ENCODE results near the gene EVC2. TPM values are rescaled to one million over a fixed set of nuclear protein-coding genes. Genes with fewer than 3 reads are reported as not detected.

Gene EVC2, protein sequence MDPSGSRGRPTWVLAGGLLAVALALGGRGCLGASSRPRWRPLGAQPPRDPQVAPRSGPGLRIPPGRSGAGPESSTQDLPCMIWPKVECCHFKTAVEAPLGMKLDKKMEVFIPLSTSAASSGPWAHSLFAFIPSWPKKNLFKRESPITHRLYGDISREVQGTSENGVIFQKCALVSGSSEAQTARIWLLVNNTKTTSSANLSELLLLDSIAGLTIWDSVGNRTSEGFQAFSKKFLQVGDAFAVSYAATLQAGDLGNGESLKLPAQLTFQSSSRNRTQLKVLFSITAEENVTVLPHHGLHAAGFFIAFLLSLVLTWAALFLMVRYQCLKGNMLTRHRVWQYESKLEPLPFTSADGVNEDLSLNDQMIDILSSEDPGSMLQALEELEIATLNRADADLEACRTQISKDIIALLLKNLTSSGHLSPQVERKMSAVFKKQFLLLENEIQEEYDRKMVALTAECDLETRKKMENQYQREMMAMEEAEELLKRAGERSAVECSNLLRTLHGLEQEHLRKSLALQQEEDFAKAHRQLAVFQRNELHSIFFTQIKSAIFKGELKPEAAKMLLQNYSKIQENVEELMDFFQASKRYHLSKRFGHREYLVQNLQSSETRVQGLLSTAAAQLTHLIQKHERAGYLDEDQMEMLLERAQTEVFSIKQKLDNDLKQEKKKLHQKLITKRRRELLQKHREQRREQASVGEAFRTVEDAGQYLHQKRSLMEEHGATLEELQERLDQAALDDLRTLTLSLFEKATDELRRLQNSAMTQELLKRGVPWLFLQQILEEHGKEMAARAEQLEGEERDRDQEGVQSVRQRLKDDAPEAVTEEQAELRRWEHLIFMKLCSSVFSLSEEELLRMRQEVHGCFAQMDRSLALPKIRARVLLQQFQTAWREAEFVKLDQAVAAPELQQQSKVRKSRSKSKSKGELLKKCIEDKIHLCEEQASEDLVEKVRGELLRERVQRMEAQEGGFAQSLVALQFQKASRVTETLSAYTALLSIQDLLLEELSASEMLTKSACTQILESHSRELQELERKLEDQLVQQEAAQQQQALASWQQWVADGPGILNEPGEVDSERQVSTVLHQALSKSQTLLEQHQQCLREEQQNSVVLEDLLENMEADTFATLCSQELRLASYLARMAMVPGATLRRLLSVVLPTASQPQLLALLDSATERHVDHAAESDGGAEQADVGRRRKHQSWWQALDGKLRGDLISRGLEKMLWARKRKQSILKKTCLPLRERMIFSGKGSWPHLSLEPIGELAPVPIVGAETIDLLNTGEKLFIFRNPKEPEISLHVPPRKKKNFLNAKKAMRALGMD
- 1.8 TPM for total RNA-seq

DNA sequence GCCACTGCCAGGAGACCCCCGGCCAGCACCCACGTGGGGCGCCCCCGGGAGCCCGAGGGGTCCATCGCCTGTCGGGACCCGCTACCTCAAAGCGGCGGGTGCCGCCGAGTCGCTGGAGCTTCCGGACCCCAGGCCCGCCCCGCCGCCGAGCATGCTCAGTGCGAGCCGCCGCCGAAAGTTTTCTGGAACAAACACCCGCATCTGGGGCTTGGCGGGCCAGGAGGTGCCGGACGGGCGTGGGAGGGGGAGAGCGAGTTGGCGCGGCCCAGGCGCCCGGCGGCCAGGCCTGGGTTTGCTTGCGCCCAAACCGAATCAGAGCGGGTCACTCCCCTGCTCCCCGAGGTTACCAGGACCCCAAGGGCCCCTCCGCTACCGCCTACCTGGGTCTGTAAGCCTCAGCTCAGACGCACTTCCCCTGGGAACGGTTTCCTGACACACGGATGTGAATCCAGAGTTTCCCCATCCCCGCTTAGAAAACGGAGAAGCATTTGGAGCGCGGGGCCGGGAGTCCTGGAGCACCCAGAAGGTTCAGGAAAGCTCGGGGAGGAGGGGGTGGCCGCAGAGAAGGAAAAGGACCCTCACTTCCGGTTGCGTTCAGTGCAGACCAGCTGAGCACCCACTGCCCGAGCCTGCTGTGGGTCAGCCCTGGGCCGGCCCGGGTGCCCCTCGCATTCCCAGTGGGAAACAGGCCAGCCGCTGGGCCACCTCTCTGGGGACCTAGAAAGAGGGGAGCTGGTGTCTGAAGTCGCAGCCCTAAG lies at the start of gene EVC2:
EVC2 (minus strand) TSS at position 111 of the 758 bp plus-strand sequence; CDS start at position 65, 46 bp downstream.
- ATAC-seq, result peak; percentile 30

DNA sequence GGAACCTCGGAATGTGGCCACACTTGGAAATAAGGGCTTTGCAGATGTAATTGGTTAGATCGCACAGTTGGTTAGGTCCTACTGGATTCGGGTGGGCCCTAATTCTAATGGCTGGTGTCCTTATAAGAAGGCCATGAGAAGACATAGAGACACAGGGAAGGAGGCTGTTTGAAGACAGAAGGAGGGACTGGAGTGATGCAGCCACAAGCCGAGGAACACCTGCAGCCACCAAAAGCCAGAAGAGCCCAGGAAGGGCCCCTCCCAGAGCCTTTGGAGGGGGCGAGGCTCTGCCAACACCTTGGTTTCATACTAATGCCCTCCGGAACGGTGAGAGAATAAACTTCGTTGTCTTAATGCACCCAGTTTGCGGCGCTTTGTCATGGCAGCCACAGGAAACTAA lies 49.6 kb upstream of the EVC2 start:
- ATAC-seq, result no peak

DNA sequence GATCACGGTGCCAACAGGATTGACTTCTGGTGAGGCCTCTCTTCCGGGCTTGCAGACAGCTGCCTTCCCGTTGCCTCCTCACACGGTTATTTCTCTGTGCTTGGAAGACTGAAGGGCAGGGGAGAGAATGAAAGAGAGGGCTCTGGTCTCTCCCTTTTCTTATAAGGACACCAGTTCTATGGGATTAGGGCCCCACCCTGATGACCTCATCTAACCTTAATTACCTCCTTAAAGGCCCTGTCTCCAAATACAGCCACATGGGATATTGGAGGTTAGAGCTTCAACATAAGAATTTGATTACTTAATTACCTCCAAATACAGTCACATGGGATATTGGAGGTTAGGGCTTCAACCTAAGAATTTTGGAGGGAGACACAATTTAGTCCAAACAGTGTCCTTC lies 49.2 kb upstream of the EVC2 start:
- no peak for ATAC-seq

DNA sequence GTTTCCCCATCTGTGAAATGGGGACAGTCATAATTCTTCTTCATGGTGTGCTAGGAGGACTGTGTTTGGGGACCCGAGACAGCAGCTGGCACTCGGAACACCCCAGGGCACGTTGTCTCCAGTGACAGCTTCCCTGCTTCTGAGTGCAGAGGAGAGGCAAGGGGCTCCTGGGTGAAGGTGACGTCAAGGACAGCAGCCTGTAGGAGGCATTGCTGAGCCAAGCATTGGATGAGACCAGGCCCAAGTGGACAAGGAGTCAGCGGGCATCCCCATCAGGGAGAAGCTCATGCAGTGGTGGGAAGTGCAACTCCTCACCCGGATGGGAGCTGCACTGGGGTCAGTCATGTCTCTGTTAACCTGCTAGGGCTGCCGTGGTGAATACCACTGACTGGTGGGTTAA lies 48.7 kb upstream of the EVC2 start:
- ATAC-seq, result no peak

DNA sequence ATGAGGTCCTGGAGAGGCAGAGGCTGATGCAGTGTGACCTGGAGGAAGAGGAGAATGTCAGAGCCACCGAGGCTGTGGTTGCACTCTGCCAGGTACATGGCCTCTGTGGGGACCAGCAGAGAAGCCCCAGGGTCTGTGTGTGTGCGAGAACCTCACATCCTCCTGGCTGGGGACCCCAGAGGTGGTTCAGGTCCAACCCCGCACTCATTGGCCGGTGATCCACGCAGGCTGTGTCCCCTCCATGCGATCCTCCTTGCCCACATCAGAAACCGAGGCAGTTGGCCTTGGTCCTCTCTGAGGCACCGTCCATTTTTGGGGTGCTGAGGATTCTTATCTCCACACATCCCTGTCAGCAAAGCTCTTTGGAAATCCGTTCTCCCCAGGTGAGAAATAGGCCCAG lies 47.9 kb upstream of the EVC2 start:
- no peak for ATAC-seq

DNA sequence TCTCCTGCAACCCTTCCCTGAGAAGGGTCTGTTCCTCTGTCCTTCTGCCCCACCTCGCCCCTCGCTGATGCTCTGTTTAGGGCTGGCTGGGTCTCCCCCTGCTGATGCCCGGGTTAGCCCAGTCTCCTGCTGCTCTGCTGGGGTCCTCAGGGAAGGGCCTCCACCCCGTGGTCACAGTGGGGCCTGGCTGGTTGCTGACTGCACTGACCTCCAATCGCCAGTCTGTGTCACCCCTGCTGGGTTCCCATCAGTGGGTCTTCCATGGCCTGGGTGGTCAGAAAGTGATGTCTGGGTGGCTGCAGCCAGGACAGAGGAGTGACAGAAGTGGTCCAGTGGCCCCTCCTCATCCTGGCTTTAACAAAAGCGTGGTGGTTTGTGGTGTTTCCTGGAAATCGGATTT lies 47.3 kb upstream of the EVC2 start:
- no peak for ATAC-seq

DNA sequence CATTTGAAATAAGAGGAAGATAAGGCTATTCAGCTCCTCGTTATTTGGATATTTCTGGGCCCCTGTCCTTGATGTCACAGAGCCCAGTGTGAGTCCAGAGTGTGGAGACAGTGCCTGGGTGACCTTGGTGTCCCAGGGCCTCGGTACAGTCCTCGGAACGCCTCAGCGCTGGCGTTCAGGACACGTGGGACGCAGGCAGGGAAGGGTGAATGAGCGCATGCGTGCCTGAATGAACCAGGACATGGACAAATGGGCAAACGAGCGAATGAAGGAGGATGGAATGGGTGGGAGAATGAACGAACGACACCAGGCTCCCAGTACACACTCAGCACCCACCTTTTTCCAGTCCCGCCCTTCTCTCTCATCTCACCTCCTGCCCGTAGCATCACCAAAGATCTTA lies 46.8 kb upstream of the EVC2 start:
- no peak for ATAC-seq

DNA sequence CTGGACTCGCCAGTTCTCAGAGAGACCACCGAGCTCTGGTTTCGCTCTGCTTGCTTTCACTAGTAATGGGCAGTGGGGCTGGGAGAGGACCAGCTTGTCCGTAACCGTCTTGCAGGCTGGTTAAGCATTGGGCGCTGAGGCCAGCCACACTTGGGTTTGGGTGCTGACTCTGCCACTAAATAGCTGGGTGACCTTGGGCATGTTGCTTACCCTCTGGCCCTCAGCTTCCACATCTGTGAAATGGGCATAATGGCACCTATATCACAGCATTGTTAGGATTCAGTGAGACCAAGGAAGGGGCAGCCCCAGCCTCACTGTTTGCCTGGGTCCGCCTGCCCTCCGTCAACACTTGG lies 46.1 kb upstream of the EVC2 start:
- ATAC-seq, result no peak

DNA sequence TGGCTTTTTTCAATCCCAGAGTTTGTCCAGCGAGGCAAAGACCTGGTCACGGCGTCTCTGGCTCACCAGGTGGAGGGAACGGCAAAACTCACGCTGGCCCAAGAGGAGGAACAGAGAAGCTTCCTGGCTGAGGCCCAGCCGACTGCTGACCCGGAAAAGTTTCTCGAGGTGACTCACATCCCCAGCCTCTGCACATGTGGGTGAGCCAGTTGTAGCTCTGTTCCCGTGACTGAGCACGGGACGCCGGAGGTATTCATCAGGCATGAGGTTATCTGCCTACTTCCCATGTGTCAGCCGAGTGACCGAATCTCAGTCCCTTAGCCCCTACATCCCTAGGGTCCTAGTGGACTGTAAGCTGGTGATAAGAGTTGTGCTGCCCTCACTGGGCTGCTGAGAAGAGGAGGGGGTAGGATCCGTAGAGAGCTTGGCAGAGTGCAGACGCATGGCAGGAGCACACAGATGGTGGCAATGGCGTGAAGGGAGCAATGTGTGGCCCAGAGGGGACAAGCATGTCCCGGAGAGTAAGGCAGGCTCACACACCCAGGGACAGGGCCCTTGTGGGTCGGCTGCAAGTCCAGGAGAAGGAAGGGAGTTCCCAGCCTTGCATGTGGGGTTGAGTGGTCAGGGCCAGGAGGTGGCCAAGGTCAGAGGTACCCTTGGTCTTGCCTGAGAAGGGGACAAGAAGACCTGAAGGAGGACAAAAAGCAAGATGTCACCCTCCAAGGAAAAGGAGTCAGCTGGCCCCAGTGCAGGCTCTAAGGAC lies 45.6 kb upstream of the EVC2 start:
- ATAC-seq, result peak; percentile 89

DNA sequence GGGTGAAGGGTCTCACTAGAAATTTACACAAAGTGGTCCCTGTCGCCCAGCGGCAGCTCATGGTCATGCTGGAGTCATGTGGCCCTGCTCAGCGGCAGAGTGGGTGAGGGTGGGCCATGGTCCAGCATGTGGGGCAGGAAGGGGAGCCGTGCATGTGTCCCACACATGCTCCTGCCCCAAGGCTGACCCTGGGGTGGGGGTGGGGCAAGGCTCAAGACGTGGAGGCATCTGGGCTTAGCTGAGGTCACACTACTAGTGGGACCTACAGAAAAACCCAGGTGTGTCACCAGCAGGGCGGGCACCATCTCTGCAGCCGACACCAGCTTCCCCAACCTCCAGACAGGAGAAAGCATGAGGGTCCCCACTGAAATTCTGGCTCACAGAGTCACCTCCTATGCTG lies 45.0 kb upstream of the EVC2 start:
- peak; percentile 10 for ATAC-seq

DNA sequence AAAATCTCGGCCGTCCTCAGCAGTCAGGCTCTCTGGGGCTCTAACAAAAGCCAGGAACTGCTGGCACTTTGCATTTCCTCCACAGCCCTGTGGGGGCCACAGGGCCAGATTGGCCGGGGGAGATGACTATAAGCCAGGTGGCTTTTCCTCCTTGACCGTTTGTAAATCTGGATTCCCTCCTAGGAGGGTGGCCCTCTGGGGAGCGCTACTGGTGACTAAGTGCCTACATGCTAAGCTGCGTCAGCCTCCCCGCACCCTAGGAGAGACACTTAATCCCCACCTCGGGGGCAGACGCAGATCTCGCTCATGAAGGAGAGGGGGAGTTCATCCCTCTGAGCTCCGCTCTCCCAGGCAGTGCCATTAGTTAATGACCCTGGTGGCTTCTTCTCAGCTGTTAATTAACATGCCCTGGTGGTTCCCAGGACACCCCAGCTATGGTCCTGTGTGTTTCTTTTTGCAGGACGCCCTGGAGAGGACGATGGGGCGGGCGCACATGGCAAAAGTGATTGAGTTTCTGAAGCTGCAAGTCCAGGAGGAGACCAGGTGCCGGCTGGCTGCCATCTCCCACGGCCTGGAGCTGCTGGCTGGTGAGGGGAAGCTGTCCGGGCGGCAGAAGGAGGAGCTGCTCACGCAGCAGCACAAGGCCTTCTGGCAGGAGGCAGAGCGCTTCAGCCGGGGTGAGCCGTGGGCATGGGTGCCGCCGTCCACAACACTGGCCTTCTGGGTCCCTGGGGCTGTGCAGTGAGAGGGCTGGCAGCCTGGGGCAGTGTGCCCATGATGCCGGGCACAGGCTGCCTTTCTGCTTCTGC lies 44.2 kb upstream of the EVC2 start:
- no peak for ATAC-seq

DNA sequence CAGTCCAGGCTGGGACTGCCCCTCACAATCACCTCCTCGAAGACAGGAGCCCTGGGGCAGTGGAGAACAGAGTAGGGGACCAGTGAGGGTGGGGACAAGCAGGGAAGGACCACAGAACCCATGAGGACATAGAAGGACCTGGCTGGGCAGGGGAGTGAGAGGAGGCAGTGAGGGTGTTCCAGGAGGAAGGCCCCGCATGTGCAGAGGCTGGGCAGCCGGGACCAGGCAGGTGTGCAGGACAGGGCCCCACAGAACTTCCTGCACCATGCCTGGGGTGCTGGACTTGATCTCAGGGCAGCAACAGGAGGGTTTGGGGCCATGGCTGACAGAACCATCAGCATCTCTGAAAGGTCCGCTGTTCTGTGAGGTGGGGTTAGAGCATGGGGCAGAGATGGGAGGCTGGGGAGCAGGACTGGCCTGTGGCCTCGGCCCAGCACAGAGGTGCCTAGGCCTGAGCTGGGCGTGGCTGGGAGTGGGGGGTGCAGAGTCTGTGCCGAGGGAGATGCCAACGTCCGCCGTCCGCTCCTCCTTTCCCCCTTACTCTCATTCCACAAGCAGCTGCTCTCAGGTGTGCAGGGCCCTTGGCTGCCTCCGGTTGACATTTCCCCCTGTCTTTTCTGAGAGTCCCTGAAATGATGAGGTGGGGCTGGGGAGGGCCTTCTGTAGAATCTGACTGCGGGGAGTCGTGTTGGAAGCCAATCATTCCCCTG lies 43.5 kb upstream of the EVC2 start:
- ATAC-seq, result no peak

DNA sequence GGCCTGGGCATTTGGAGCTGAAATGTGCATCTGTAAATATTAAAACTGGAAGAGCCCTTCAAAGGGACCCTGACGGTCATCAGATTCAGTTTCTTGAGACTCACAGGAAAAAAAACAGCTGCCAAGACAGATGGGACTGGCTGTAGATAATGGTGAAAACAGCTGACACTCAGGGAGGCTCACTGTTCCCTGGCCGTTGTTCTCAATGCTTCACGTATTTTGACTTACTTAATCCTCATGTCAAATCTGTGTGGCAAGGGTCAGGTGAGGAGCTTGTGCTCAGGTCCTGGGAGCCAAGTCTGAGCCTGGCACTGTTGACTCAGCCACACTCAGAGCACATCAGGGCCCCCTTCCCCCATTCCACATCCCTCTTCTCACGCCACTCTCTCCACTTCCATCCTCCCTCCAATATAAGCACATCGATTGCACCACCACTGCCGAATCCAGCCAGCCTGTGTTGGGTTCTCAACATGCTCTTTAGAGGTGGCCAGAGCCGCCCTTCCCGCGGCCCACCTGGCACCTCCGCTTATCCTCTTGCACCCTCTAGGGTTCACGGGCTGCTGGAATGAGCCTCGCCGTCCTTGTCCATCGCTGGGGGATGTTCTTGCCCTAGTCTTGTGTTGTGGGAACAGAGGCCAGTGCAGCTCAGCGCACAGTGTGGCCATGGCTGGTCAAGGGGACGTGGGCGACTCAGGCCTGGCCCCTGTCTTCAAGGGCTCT lies 42.7 kb upstream of the EVC2 start:
- no peak for ATAC-seq

DNA sequence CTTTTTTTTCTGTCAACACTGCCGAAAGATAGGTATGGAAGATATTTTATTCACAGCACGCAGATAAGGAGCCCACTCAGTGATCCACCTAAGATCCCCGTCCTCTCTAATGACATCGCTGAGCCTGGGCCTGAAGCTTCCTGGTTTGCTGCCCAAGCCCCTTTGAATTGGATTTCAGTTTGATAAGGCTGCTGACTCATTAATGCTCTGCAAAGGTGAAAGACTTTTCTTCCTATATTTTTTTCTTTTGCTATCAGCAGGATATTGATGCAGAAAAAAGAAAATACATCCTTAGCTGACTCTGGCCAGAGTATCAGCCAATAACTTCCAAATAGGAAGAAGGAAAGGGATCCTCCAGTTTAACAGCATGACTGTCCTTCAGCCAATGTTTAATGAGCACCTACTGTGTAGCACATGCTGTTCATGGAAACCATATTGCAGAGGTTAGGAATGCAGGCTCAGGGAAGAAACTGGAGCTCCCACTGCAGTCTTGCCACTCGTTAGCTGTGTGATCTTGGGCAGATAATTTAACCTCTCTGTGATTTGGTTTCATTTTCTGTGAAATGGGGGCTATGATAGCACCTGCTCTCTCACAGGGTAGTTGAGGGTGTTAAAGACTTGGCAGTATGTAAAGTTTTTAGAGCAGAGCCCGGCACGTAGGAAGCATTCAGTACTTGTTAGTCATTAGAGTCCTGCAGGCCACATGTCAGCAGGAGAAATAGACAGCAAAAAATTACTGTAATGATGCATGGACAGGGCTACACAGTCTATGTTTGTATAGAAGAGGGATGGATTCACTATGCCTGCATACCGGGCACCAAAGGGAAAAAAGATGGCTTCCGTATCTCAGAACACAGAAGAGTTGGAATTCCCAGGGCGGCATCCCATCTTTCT lies 41.9 kb upstream of the EVC2 start:
- ATAC-seq, result no peak

DNA sequence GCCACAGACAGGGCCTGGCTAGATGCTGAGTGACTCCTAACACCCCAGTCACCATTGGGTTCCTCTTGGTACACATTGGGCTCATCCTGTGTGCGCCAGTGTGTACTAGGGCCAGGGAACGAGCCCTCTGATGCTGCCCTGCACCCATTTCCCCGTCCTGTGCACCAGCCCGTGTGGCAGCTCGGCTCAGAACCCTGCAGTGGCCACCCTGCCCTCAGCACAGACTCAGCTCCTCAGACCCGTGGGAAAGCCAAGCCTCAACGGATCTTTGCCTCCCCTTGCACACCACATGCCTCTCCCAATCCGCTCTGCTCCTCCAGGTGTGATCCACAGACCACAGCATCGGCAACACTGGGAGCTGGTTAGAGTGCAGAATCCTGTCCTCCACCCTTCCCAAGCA lies 41.2 kb upstream of the EVC2 start:
- ATAC-seq, result no peak

DNA sequence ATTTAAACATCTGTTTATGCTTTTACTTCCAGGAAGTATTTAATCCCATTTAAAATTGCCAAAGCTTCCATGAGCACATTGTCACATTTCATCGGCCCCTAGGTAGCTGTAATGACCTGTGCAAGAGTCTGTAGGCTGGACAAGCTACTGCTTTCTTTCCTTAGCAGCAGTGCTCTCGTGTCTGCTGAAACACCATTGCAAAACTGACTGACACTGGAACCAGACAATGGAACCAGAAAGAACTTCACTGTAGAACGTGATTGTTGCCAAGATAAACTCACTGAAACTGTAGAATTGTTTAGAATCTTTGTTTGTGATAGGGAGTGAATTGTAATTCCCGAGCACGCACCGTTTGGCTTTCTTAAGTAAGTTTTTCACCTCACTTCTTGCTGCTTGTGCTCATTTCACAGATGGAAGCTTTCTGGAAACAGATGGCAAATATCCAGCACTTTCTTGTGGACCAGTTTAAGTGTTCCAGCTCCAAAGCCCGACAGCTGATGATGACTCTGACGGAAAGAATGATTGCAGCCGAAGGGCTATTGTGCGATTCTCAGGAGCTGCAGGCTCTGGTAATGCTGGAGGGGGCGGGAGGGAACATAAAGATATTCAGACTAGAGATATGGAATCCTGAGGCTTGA lies 39.5 kb upstream of the EVC2 start:
- ATAC-seq, result no peak
